Hypothalamus (tissue), 51 donors: ENCODE measurements around the gene SERTAD4.

ENCODE experiments used
- DNase-seq, 51 donors: peaks; one replicate each; lab custom pipeline; 2025; lab: John Stamatoyannopoulos, UW

The SERTAD4 gene

GRCh38 chr1:210231846-210232510, 618 bp upstream of the SERTAD4 start:
- no peak for DNase-seq

- DNase-seq = peak in 13 of 51 donors; percentile 32 to 69 (median 60)
Observed at GRCh38 chr1:210233216-210233494, 559 bp downstream of the SERTAD4 start.

GRCh38 chr1:210233495-210234328, 1.1 kb downstream of the SERTAD4 start:
- DNase-seq = peak in 41 of 51 donors; percentile 22 to 79 (median 50)

- peak in 2 of 51 donors; percentile 23 to 70 for DNase-seq
Observed at GRCh38 chr1:210234329-210234757, 1.7 kb downstream of the SERTAD4 start.

- no peak for DNase-seq
Observed at GRCh38 chr1:210235363-210236053, 2.9 kb downstream of the SERTAD4 start.

- peak in 2 of 51 donors; percentile 44 to 58 for DNase-seq
Observed at GRCh38 chr1:210236386-210236839, 3.8 kb downstream of the SERTAD4 start.

GRCh38 chr1:210236840-210237409, 4.3 kb downstream of the SERTAD4 start:
- DNase-seq = peak in 36 of 51 donors; percentile 16 to 77 (median 47)

- peak in 1 of 51 donors; percentile 72 for DNase-seq
Observed at GRCh38 chr1:210237479-210237878, 4.9 kb downstream of the SERTAD4 start.

- DNase-seq = no peak
Observed at GRCh38 chr1:210237981-210238380, 5.4 kb downstream of the SERTAD4 start.

- peak in 9 of 51 donors; percentile 10 to 48 (median 27) for DNase-seq
Observed at GRCh38 chr1:210239349-210240111, 6.9 kb downstream of the SERTAD4 start.

GRCh38 chr1:210241121-210241520, 8.5 kb downstream of the SERTAD4 start:
- DNase-seq = no peak

GRCh38 chr1:210244746-210245367, 12.3 kb downstream of the SERTAD4 start:
- DNase-seq = no peak

- no peak for DNase-seq
Observed at GRCh38 chr1:210246447-210246846, 13.9 kb downstream of the SERTAD4 start.

- no peak for DNase-seq
Observed at GRCh38 chr1:210248341-210248740, 15.7 kb downstream of the SERTAD4 start.

GRCh38 chr1:210250665-210250997, 18.0 kb downstream of the SERTAD4 start:
- DNase-seq = peak in 42 of 51 donors; percentile 13 to 85 (median 44)

GRCh38 chr1:210250998-210251679, 18.5 kb downstream of the SERTAD4 start:
- DNase-seq = peak in 50 of 51 donors; percentile 33 to 92 (median 80)

GRCh38 chr1:210251680-210252490, 19.3 kb downstream of the SERTAD4 start:
- DNase-seq = peak in 2 of 51 donors; percentile 37 to 75

- peak in 1 of 51 donors; percentile 7 for DNase-seq
Observed at GRCh38 chr1:210252621-210253051, 20.0 kb downstream of the SERTAD4 start.
